Activated T-cell treated with anti-CD3 and anti-CD28 coated beads, Interleukin-2, amount 50 U/mL, for 72 hours (primary cell): ENCODE results near the gene CGB8. TPM values are rescaled to one million over a fixed set of nuclear protein-coding genes. Genes with fewer than 3 reads are reported as not detected.
"Not testable (repeated sequence)": the region's sequence is repeated elsewhere in the genome, so short reads cannot be mapped to it uniquely, and the experiment has no call there.

Experiments used
- ATAC-seq, 2 donors: fragments of 150-1000 bp; cut with Tn5 transposase; replicated peaks in 1 of 2; 2 replicates each; pipeline ENCODE4 v1.10.0; 2021; ENCODE audit warnings: moderate library complexity in 2 of 2, mild to moderate bottlenecking in 1 of 2
- DNase-seq, 2 donors: peaks; one replicate each; pipeline ENCODE4 v3.0.0; 2021 to 2022; ENCODE audit warnings: mixed read lengths in 1 of 2
- H3K27ac Mint-ChIP-seq: one replicate; pipeline ENCODE4 v1.8.0; 2022; ENCODE audit warnings: mild to moderate bottlenecking, moderate library complexity, mixed read lengths
- H3K27me3 Mint-ChIP-seq: one replicate; pipeline ENCODE4 v1.8.0; 2022; ENCODE audit warnings: low read depth, mixed read lengths
- H3K36me3 Mint-ChIP-seq, 2 donors: one replicate each; pipeline ENCODE4 v1.8.0; 2022; ENCODE audit warnings: mixed read lengths in 2 of 2, mild to moderate bottlenecking in 1 of 2; ENCODE audit not compliant: insufficient read depth in 2 of 2
- H3K4me1 Mint-ChIP-seq: one replicate; pipeline ENCODE4 v1.8.0; 2022; ENCODE audit warnings: low read depth, mixed read lengths
- H3K4me3 Mint-ChIP-seq, 2 donors: one replicate each; pipeline ENCODE4 v1.8.0; 2022; ENCODE audit warnings: mild to moderate bottlenecking in 2 of 2, mixed read lengths in 2 of 2, moderate library complexity in 2 of 2
- H3K9me3 Mint-ChIP-seq, 2 donors: one replicate each; pipeline ENCODE4 v1.8.0; 2022; ENCODE audit warnings: mixed read lengths in 2 of 2
- total RNA-seq, 2 donors: library from RNA; stranded (reverse); gene quantifications; one replicate each; pipeline ENCODE4 v1.2.3, GENCODE V29; 2022

Gene CGB8
- total RNA-seq, 2 donors from 2014 or later, result not detected

DNA sequence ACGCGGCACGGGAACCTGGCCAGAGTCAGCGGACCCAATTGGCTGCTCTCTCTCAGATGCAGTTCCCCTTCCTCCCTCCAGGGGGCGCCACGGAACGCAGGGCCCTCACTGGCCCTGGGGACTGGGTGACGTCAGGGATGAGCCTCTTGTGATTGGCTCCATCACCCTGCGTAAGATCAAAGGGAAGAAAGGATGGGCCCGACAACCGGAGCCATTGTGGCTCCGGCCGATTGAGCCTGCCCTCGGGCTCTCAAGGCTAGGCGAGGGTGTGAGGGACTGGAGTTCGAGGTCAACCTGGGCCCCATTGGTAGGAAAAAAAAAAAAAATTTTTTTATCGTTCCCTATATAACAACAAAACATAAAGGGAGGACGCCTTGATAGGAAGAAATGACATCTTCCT lies 12.1 kb downstream of the CGB8 start, which contains the start of gene CGB1:
Gene CGB1 (minus strand): TSS at position 81 of the 400 bp plus-strand sequence. CDS start 184 bp downstream, outside the sequence.
- H3K4me1 Mint-ChIP-seq, H3K27ac Mint-ChIP-seq, H3K36me3 Mint-ChIP-seq: not testable (repeated sequence)

DNA sequence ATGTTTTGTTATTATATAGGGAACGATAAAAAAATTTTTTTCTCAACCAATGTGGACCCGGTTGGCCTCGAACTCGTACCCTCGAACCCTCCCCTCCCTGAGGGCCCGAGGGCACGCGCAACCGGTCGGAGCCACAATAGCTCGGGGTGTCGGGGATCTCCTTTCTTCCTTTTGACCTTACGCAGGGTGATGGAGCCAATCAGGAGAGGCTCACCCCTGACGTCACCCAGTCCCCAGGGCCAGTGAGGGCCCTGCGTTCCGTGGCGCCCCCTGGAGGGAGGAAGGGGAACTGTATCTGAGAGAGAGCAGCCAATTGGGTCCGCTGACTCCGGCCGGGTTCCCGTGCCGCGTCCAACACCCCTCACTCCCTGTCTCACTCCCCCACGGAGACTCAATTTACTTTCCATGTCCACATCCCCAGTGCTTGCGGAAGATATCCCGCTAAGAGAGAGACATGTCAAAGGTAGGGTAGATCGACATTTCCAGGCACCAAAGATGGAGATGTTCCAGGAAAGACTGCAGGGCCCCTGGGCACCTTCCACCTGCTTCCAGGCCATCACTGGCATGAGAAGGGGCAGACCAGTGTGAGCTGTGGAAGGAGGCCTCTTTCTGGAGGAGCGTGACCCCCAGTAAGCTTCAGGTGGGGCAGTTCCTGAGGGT lies 17.1 kb downstream of the CGB8 start, which contains the start of gene CGB2:
Gene CGB2 (plus strand): TSS at position 249 of the 660 bp plus-strand sequence. CDS start 206 bp downstream, at position 455.
- peak within 1 kb of the TSS; percentile 73 to 77 for H3K4me3 Mint-ChIP-seq
- H3K4me1 Mint-ChIP-seq, H3K36me3 Mint-ChIP-seq, H3K9me3 Mint-ChIP-seq, H3K27me3 Mint-ChIP-seq: not testable (repeated sequence)
- peak within 1 kb of the TSS; percentile 84 for H3K27ac Mint-ChIP-seq
- DNase-seq (peak; percentile 87 to 90), ATAC-seq (peak; percentile 96 to 97)

More for the DNA sequence above, 12.1 kb downstream of the CGB8 start, which contains the start of gene CGB1:
- not testable (repeated sequence) for H3K4me3 Mint-ChIP-seq, H3K27me3 Mint-ChIP-seq, H3K9me3 Mint-ChIP-seq
- ATAC-seq, result peak; percentile 59 to 73
- DNase-seq, result peak; percentile 70 to 74

DNA sequence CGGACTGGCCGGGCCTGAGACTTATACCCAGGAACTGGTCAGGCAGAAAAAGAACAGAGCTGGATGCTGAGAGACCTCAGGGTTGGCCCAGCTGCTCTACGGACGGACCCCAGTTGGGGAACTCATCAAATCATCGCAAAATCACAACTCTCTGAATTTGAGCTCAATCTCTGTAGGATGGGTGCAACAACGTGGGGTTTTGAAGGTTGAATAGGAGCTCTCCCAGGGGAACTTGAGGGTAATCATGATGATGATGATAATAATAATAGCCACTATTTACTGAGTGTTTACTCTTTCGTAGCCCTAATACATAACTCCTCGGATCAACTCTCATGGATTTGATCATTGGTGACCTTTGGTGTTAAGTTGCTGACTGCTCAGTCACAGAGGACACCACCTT lies 18.6 kb downstream of the CGB8 start:
- H3K36me3 Mint-ChIP-seq, H3K9me3 Mint-ChIP-seq, ATAC-seq, H3K4me1 Mint-ChIP-seq, H3K27ac Mint-ChIP-seq, H3K27me3 Mint-ChIP-seq, H3K4me3 Mint-ChIP-seq, DNase-seq: not testable (repeated sequence)

DNA sequence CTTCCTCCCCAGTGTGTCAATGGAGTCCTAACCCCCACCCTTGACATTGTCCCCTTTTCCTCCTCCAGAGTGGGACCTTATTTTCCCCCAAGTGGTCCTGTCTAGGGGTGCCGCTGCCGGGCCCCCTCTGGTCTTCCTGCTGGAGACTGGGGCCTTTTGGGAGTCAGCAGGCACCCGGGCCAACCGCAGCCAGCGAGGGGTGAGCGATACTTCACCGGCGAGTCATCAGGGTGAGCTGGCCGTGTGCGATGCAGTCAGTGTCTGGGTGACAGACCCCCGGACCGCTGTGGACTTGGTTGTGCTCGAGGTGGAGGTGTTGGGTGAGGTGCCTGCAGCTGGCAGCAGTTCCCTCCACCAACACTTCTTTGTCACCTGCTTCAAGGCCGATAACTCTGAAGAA lies 19.2 kb downstream of the CGB8 start:
- not testable (repeated sequence) for DNase-seq, H3K4me3 Mint-ChIP-seq, H3K4me1 Mint-ChIP-seq, H3K36me3 Mint-ChIP-seq, ATAC-seq, H3K9me3 Mint-ChIP-seq, H3K27ac Mint-ChIP-seq, H3K27me3 Mint-ChIP-seq

DNA sequence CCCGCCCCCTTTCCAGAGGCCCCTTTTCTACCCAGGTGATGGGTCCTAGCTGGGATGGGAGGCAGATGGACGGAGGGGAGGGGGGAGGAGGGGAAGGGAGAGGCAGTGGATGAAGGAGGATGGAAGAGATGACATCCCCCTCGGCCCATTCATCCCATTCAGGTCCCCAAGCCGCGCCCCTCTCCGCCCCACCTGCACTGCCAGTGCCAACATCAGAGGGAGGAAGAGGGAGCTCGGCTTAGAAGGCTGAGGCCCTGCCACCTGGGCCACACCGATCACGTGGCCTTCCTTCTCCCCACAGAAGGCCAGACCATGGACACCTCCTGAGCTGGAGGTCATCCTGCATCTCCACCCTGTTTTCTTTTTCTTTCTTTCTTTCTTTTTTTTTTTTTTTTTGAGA lies 20.2 kb downstream of the CGB8 start:
- not testable (repeated sequence) for H3K36me3 Mint-ChIP-seq, H3K27ac Mint-ChIP-seq, H3K4me1 Mint-ChIP-seq, DNase-seq, H3K9me3 Mint-ChIP-seq, H3K4me3 Mint-ChIP-seq, H3K27me3 Mint-ChIP-seq, ATAC-seq

DNA sequence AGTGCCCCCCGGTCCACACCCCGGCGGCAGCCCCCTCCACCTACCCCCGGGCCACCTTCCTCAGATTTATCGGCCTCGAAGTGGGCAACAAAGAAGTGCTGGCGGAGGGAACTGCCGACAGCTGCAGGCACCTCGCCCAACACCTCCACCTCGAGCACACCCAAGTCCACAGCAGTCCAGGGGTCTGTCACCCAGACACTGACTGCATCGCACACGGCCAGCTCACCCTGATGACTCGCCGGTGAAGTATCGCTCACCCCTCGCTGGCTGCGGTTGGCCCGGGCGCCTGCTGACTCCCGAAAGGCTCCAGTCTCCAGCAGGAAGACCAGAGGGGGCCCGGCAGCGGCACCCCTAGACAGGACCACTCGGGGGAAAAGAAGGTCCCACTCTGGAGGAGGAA lies 23.3 kb downstream of the CGB8 start:
- not testable (repeated sequence) for H3K36me3 Mint-ChIP-seq, H3K27ac Mint-ChIP-seq, H3K27me3 Mint-ChIP-seq, H3K4me3 Mint-ChIP-seq, H3K4me1 Mint-ChIP-seq, DNase-seq, ATAC-seq, H3K9me3 Mint-ChIP-seq

DNA sequence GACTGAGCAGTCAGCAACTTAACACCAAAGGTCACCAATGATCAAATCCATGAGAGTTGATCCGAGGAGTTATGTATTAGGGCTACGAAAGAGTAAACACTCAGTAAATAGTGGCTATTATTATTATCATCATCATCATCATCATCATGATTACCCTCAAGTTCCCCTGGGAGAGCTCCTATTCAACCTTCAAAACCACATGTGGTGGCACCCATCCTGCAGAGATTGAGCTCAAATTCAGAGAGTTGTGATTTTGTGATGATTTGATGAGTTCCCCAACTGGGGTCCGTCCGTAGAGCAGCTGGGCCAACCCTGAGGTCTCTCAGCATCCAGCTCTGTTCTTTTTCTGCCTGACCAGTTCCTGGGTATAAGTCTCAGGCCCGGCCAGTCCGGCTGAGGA lies 23.8 kb downstream of the CGB8 start:
- not testable (repeated sequence) for H3K36me3 Mint-ChIP-seq, H3K4me3 Mint-ChIP-seq, DNase-seq, ATAC-seq, H3K27ac Mint-ChIP-seq, H3K9me3 Mint-ChIP-seq
- Mint-ChIP-seq H3K4me1 (peaks cover 14% of the 10 kb centered on the region), H3K27me3 (peaks cover 13% of the 10 kb centered on the region)

DNA sequence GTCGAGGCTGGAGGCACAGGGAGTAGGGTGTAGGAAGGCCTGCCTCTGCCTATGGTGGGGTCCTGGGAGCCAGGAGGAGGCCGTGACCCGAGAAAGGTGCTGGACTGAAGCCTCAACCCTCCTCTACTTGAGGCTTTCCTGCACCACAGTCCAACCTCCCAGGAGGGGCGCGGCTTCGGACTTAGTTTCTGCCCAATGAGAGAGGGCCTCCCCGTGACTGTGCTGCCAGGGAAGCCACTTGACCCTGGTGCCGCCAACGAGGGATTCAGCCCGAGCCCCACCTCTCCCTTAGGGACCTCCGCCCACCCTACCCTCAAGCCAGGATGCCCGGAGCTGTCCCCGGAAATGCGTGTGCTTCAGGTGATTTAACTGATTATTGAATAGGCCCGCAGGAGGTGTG lies 24.7 kb downstream of the CGB8 start, which contains the start of gene CGB3:
Gene CGB3 (minus strand): TSS at position 101 of the 400 bp plus-strand sequence. CDS start 362 bp downstream, outside the sequence.
- H3K4me1 Mint-ChIP-seq, result peaks cover 17% of the 10 kb centered on the region
- H3K36me3 Mint-ChIP-seq, ATAC-seq: not testable (repeated sequence)

DNA sequence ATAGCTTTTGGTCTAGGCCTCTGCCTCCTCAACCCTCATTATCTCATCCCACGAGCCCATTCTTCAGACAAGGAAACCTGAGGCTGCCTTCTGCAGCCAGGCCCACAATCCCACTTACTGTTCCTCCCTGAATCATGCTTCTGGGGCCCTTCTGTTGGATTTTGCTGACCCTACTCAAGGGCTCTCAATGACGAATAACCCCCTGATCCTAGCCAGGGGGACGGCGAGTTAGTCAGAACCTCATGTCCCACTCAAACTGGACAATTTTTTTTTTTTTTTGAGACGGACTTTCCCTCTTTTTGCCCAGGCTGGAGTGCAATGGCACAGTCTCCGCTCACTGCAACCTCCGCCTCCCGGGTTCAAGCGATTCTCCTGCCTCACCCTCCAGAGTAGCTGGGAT lies 26.8 kb downstream of the CGB8 start:
- peaks cover 26% of the 10 kb centered on the region for H3K27me3 Mint-ChIP-seq
- H3K36me3 Mint-ChIP-seq, result no peaks in the 10 kb centered on the region
- peaks cover 28% of the 10 kb centered on the region for H3K4me1 Mint-ChIP-seq
- DNase-seq (no peak), ATAC-seq (no peak)
- H3K4me3 Mint-ChIP-seq, result no peak overlapping the region
- H3K27ac Mint-ChIP-seq, result no peak overlapping the region
- H3K9me3 Mint-ChIP-seq, result no peaks in the 10 kb centered on the region

More for the DNA sequence above, 24.7 kb downstream of the CGB8 start, which contains the start of gene CGB3:
- H3K27me3 Mint-ChIP-seq, result peaks cover 21% of the 10 kb centered on the region
- not testable (repeated sequence) for H3K4me3 Mint-ChIP-seq, H3K9me3 Mint-ChIP-seq, DNase-seq, H3K27ac Mint-ChIP-seq

DNA sequence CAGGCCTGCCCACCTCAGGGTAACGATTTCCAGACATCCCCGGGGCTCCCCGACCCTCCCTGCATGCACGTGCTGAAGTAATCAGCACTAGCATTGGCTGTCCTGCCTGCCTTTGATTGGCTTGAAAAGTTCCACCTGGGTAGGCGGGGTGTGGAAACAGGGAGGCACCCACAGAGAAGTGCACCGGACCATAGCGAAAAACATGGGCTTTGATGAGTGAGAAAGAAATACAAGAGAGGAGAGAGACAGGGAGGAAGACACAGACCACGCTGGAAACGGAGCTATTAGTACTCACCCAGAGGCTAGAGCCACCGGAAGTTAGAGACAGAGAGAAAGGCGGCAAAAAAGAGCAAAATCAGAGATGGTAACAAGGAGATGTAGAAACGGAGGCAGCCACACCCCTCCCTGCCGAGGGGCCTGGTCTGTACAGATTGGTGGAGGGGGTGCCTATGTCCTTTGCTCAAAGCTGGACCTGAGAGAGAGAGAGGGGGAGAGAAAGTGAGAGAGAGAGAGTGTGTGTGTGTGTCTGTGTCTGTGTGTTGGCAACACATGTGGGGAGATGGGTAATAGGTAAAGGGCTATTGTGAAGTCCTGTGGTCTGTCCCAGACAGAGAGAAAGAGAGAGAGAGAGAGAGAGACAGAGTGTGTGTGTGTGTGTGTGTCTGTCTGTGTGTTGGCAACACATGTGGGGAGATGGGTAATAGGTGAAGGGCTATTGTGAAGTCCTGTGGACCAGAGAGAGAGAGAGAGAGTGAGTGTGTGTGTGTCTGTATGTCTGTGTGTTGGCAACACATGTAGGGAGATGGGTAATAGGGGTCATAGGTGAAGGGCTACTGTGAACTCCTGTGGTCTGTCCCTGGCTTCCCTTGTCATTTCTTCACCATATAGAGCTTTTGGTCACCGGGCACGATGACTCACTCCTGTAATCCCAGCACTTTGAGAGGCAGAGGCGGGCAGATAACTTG lies 27.7 kb downstream of the CGB8 start:
- peaks cover 28% of the 10 kb centered on the region for H3K4me1 Mint-ChIP-seq
- H3K4me3 Mint-ChIP-seq, result peak overlapping the region; percentile 0 to 22
- peak; percentile 18 to 30 for DNase-seq
- H3K9me3 Mint-ChIP-seq, result no peaks in the 10 kb centered on the region
- H3K36me3 Mint-ChIP-seq, result no peaks in the 10 kb centered on the region
- no peak overlapping the region for H3K27ac Mint-ChIP-seq
- peaks cover 26% of the 10 kb centered on the region for H3K27me3 Mint-ChIP-seq
- peak; percentile 26 to 35 for ATAC-seq

DNA sequence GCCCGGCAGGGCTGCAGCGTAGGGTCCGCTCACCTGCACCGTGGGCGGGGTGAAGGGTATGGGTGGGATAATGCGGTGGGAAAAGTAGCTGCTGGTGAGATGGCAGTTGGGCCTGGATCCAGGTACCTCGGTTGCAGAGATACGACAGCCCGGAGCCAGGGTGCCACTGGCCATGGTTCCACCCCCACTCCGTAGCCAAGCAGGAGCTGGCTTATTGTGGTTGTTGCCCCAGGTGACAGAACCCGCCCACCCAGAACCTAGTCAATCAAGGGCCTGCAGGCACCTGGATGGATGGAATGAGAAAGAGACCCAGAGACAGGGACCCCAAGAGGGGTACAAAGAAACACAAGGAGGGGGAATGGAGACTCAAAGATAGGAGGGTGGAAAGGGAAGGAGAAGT lies 28.6 kb downstream of the CGB8 start:
- Mint-ChIP-seq H3K4me3 (peak overlapping the region in 1 of 2 donors; percentile 70), H3K4me1 (peaks cover 28% of the 10 kb centered on the region), H3K9me3 (no peaks in the 10 kb centered on the region), H3K36me3 (peaks cover 0 to 3% of the 10 kb centered on the region in 2 donors), H3K27me3 (peaks cover 26% of the 10 kb centered on the region), H3K27ac (no peak overlapping the region)
- ATAC-seq (no peak), DNase-seq (no peak)

DNA sequence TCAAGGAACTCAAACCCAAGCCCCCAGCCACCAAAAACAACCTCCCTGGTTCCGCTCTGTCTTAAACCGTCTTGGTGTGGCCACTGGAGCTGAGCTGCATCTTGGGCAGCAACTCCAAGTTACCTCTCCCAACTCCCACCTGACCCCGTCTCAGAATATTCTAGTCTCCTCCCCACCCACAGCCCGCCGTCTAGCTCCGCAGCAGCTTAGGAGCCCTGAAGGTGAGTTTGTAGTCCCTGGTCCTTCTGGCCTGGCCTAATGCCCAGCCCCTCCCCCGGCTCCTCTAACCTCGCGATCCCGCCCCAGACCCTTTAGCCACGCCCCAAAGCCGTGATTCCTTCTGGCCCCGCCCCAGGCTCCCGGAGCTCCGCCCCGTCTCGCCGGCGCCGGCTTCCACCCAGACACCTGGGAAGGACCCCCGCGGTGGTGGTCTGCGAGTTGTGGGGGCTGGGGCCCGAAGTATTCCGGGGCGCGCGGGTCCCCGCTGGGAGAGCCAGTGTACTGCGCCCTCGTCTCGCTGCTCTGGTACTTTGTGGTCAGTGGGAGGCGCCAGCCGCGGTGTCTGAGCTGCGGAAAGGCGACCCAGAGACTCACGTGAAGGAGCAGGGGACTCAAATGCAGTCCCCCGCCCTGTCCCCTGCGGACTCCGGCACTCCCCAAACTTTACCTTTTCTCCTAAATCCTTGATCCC lies 29.5 kb downstream of the CGB8 start:
- no peak overlapping the region for H3K27ac Mint-ChIP-seq

More for the DNA sequence above, 29.5 kb downstream of the CGB8 start:
- Mint-ChIP-seq H3K9me3 (no peaks in the 10 kb centered on the region), H3K27me3 (peaks cover 26% of the 10 kb centered on the region), H3K4me3 (peak overlapping the region; percentile 70 to 93), H3K4me1 (peaks cover 28% of the 10 kb centered on the region), H3K36me3 (peaks cover 0 to 3% of the 10 kb centered on the region in 2 donors)
- ATAC-seq (peak; percentile 51 to 60), DNase-seq (peak; percentile 69 to 75)
